ENCODE measurements around the gene ASIC4. TPM values are rescaled to one million over a fixed set of nuclear protein-coding genes. Genes with fewer than 3 reads are reported as not detected.

The ASIC4 gene
- total and polyA plus RNA-seq, 2 of the 13 experiments (the other 11 are each of a cell fraction or from before 2014, with no cell fraction given): 0.03 TPM; not detected in 1

DNA sequence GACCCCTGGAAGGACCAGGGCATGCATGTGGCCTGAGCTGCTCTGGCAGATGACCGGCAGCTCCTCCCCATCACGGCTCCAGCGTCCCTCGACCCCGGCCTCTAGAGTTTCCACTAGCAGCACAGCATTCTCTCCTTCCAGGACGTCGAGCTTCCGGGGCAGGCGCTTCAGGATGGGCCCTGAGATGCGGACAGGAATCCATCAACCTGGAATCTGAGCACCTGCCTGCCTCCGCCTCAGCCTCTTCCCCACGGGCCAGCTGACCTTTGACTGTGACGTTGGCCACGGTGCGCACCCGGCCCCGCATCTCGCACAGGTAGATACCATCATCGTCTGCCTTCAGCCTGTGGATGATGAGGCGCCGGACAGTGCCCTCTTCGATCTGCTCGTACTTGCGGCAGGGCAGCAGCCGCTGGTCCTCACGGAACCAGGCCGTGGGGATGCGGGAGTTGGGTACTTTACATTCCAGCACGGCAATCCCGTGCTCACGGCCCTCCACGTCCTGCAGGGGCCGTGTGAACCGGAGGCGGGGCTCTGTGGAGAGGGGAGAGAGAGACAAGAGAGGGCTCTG, 53.6 kb downstream of the ASIC4 start (continued):
- peak; percentile 64; the same call in 1 of the 2 replicates for TF ChIP-seq ZNF589 (CRISPR knock-in tag; conservative IDR thresholded peaks at IDR 0.05)
- no peak for TF ChIP-seq GTF2F1 (IDR thresholded peaks at IDR 0.05; ENCODE audit: low read length)
- TF ChIP-seq ZNF124 (CRISPR knock-in tag; IDR thresholded peaks at IDR 0.05): no peak
- TF ChIP-seq, protein P1, sequence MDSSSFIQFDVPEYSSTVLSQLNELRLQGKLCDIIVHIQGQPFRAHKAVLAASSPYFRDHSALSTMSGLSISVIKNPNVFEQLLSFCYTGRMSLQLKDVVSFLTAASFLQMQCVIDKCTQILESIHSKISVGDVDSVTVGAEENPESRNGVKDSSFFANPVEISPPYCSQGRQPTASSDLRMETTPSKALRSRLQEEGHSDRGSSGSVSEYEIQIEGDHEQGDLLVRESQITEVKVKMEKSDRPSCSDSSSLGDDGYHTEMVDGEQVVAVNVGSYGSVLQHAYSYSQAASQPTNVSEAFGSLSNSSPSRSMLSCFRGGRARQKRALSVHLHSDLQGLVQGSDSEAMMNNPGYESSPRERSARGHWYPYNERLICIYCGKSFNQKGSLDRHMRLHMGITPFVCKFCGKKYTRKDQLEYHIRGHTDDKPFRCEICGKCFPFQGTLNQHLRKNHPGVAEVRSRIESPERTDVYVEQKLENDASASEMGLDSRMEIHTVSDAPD (CRISPR knock-in tag; IDR thresholded peaks at IDR 0.05): no peak
- TF ChIP-seq REL (CRISPR knock-in tag; conservative IDR thresholded peaks at IDR 0.05): 0 out of 2 replicates have a peak, but pooled peaks have one; percentile 34
- TF ChIP-seq ZNF672 (CRISPR knock-in tag; IDR thresholded peaks at IDR 0.05): no peak
- TF ChIP-seq SMARCC2 (IDR thresholded peaks at IDR 0.05): no peak
- no peak for TF ChIP-seq KDM1A (CRISPR knock-in tag; IDR thresholded peaks at IDR 0.05)
- TF ChIP-seq, protein P2, sequence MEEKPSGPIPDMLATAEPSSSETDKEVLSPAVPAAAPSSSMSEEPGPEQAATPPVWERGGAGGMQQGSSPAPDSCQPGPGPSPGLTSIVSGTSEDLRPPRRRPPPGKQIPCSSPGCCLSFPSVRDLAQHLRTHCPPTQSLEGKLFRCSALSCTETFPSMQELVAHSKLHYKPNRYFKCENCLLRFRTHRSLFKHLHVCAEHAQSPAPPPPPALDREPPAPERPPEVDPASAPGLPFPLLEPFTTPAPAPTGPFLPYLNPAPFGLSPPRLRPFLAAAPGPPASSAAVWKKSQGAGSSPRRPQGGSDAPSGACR (CRISPR knock-in tag; IDR thresholded peaks at IDR 0.05): no peak
- no peak for TF ChIP-seq PCBP2 (optimal IDR thresholded peaks at IDR 0.05; ENCODE audit: low read depth, low read length, poor library complexity, severe bottlenecking)
- TF ChIP-seq, protein P3, sequence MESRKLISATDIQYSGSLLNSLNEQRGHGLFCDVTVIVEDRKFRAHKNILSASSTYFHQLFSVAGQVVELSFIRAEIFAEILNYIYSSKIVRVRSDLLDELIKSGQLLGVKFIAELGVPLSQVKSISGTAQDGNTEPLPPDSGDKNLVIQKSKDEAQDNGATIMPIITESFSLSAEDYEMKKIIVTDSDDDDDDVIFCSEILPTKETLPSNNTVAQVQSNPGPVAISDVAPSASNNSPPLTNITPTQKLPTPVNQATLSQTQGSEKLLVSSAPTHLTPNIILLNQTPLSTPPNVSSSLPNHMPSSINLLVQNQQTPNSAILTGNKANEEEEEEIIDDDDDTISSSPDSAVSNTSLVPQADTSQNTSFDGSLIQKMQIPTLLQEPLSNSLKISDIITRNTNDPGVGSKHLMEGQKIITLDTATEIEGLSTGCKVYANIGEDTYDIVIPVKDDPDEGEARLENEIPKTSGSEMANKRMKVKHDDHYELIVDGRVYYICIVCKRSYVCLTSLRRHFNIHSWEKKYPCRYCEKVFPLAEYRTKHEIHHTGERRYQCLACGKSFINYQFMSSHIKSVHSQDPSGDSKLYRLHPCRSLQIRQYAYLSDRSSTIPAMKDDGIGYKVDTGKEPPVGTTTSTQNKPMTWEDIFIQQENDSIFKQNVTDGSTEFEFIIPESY (CRISPR knock-in tag; IDR thresholded peaks at IDR 0.05): peak; percentile 61; the same call in 1 of the 2 replicates
- TF ChIP-seq, protein P4, sequence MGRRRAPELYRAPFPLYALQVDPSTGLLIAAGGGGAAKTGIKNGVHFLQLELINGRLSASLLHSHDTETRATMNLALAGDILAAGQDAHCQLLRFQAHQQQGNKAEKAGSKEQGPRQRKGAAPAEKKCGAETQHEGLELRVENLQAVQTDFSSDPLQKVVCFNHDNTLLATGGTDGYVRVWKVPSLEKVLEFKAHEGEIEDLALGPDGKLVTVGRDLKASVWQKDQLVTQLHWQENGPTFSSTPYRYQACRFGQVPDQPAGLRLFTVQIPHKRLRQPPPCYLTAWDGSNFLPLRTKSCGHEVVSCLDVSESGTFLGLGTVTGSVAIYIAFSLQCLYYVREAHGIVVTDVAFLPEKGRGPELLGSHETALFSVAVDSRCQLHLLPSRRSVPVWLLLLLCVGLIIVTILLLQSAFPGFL (CRISPR knock-in tag; IDR thresholded peaks at IDR 0.05): no peak
- TF ChIP-seq ZFP62 (CRISPR knock-in tag; IDR thresholded peaks at IDR 0.05): no peak
- TF ChIP-seq ZNF879 (CRISPR knock-in tag; IDR thresholded peaks at IDR 0.05): no peak
- no peak for TF ChIP-seq ZNF629 (CRISPR knock-in tag; conservative IDR thresholded peaks at IDR 0.05)
- TF ChIP-seq, protein P5, sequence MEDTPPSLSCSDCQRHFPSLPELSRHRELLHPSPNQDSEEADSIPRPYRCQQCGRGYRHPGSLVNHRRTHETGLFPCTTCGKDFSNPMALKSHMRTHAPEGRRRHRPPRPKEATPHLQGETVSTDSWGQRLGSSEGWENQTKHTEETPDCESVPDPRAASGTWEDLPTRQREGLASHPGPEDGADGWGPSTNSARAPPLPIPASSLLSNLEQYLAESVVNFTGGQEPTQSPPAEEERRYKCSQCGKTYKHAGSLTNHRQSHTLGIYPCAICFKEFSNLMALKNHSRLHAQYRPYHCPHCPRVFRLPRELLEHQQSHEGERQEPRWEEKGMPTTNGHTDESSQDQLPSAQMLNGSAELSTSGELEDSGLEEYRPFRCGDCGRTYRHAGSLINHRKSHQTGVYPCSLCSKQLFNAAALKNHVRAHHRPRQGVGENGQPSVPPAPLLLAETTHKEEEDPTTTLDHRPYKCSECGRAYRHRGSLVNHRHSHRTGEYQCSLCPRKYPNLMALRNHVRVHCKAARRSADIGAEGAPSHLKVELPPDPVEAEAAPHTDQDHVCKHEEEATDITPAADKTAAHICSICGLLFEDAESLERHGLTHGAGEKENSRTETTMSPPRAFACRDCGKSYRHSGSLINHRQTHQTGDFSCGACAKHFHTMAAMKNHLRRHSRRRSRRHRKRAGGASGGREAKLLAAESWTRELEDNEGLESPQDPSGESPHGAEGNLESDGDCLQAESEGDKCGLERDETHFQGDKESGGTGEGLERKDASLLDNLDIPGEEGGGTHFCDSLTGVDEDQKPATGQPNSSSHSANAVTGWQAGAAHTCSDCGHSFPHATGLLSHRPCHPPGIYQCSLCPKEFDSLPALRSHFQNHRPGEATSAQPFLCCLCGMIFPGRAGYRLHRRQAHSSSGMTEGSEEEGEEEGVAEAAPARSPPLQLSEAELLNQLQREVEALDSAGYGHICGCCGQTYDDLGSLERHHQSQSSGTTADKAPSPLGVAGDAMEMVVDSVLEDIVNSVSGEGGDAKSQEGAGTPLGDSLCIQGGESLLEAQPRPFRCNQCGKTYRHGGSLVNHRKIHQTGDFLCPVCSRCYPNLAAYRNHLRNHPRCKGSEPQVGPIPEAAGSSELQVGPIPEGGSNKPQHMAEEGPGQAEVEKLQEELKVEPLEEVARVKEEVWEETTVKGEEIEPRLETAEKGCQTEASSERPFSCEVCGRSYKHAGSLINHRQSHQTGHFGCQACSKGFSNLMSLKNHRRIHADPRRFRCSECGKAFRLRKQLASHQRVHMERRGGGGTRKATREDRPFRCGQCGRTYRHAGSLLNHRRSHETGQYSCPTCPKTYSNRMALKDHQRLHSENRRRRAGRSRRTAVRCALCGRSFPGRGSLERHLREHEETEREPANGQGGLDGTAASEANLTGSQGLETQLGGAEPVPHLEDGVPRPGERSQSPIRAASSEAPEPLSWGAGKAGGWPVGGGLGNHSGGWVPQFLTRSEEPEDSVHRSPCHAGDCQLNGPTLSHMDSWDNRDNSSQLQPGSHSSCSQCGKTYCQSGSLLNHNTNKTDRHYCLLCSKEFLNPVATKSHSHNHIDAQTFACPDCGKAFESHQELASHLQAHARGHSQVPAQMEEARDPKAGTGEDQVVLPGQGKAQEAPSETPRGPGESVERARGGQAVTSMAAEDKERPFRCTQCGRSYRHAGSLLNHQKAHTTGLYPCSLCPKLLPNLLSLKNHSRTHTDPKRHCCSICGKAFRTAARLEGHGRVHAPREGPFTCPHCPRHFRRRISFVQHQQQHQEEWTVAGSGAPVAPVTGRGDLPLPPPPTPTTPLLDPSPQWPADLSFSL (CRISPR knock-in tag; IDR thresholded peaks at IDR 0.05): no peak
- TF ChIP-seq, protein P6, sequence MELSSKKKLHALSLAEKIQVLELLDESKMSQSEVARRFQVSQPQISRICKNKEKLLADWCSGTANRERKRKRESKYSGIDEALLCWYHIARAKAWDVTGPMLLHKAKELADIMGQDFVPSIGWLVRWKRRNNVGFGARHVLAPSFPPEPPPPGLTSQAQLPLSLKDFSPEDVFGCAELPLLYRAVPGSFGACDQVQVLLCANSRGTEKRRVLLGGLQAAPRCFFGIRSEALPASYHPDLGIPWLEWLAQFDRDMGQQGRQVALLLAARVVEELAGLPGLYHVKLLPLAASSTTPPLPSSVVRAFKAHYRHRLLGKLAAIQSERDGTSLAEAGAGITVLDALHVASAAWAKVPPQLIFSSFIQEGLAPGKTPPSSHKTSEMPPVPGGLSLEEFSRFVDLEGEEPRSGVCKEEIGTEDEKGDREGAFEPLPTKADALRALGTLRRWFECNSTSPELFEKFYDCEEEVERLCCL (CRISPR knock-in tag; IDR thresholded peaks at IDR 0.05; ENCODE audit: borderline replicate concordance): no peak

All from HepG2 (cell line).